ENCODE data around the gene RSL24D1. TPM values are rescaled to one million over a fixed set of nuclear protein-coding genes. Genes with fewer than 3 reads are reported as not detected.
"Not testable (repeated sequence)": the region's sequence is repeated elsewhere in the genome, so short reads cannot be mapped to it uniquely, and the experiment has no call there.

RSL24D1 gene
- total and polyA plus RNA-seq, 2 experiments from 2014 or later = 93.1 to 95.2 TPM

DNA sequence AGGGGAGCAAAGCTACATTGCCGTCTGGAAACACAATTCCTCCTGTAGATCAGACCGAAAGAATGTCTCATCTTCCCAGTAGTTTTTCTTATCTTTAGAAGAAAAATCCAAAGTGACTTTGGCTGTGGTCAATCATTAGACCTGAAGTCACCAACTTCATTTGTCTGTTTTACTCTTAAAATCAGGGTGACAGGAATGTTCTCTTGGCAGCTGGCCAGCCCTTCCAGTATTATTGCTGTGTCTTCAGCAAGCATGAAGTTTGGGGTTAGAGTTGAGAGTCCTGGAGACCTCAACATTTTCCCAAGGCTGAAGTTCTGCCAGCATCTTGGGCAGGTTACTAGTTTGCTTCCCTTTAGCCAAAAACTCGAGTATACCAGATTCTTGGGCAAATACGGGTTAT lies 32.5 kb downstream of the RSL24D1 start:
- H4K20me1 ChIP-seq (ENCODE audit: insufficient read depth) = no peaks in the 10 kb centered on the region
- no peaks in the 10 kb centered on the region for H3F3A ChIP-seq (ENCODE audit: insufficient read depth)
- no peak overlapping the region for H3K4me3 ChIP-seq
- TF ChIP-seq EZH2phosphoT487 (IDR thresholded peaks at IDR 0.05; ENCODE audit: insufficient read depth, low read depth) (no peak), EZH2 (IDR thresholded peaks at IDR 0.05; ENCODE audit: insufficient read depth, poor library complexity, severe bottlenecking) (no peak)
- H2AFZ ChIP-seq = no peak overlapping the region
- no peak overlapping the region for H3K4me2 ChIP-seq (ENCODE audit: unreplicated experiment)
- 73 to 76% methylated on average over 4 of the region's 4 CpGs for WGBS, 2 experiments (ENCODE audit: low coverage in 1 of 2, low lambda C conversion rate in 2 of 2, missing lambda C conversion rate in 2 of 2)
- H3K79me2 ChIP-seq (ENCODE audit: insufficient read depth) = no peaks in the 10 kb centered on the region
- H3K36me3 ChIP-seq (ENCODE audit: low read depth) = no peaks in the 10 kb centered on the region
- H3K27me3 ChIP-seq (replicated peaks; ENCODE audit: insufficient read depth) = no peaks in the 10 kb centered on the region
- no peaks in the 10 kb centered on the region for H3K9me2 ChIP-seq (ENCODE audit: insufficient read depth)
- no peaks in the 10 kb centered on the region for H3K9me3 ChIP-seq (ENCODE audit: low read depth)
- H3K4me1 ChIP-seq (ENCODE audit: insufficient read depth) = no peaks in the 10 kb centered on the region
- H3K27ac ChIP-seq = no peak overlapping the region
- in situ Hi-C loops (cut with MboI) = no loop called here
- DNase-seq = no peak
- no peak overlapping the region for H3K9ac ChIP-seq

DNA sequence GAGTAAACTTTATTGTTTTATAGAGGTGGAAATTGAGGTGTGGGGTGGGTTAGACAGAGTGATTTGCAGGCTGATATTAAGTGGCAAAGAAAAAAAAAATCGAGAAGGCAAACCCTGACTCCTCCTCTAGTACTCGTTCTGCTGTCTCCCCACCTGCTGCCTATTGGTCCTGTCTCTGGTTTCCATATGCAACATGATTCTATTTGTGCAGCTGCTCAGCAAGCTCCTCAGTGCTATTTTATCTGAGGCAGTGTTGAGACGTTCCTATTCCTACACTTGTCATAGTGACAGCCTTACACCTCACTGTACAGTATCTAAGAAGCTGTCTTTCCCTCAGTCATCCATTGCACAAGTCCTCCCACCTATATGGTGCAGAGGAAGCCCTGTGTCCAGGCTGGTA lies 45.1 kb downstream of the RSL24D1 start:
- no peak for TF ChIP-seq EZH2phosphoT487 (IDR thresholded peaks at IDR 0.05; ENCODE audit: insufficient read depth, low read depth)
- TF ChIP-seq EZH2 (IDR thresholded peaks at IDR 0.05; ENCODE audit: insufficient read depth, poor library complexity, severe bottlenecking) = no peak
- H2AFZ ChIP-seq = no peak overlapping the region
- H3K4me3 ChIP-seq = no peak overlapping the region
- H3K79me2 ChIP-seq (ENCODE audit: insufficient read depth) = no peaks in the 10 kb centered on the region
- no peaks in the 10 kb centered on the region for H3K9me3 ChIP-seq (ENCODE audit: low read depth)
- DNase-seq = no peak
- no peaks in the 10 kb centered on the region for H3K4me1 ChIP-seq (ENCODE audit: insufficient read depth)
- H3K27me3 ChIP-seq (replicated peaks; ENCODE audit: insufficient read depth) = no peaks in the 10 kb centered on the region
- no peak overlapping the region for H3K9ac ChIP-seq
- H3F3A ChIP-seq (ENCODE audit: insufficient read depth) = no peaks in the 10 kb centered on the region
- no peaks in the 10 kb centered on the region for H3K36me3 ChIP-seq (ENCODE audit: low read depth)
- in situ Hi-C loops (cut with MboI) = no loop called here
- no peaks in the 10 kb centered on the region for H4K20me1 ChIP-seq (ENCODE audit: insufficient read depth)
- H3K9me2 ChIP-seq (ENCODE audit: insufficient read depth) = no peaks in the 10 kb centered on the region
- no peak overlapping the region for H3K4me2 ChIP-seq (ENCODE audit: unreplicated experiment)
- H3K27ac ChIP-seq = no peak overlapping the region
- 2 to 6% methylated on average over 3 of the region's 3 CpGs for WGBS, 2 experiments (ENCODE audit: low coverage in 1 of 2, low lambda C conversion rate in 2 of 2, missing lambda C conversion rate in 2 of 2)

DNA sequence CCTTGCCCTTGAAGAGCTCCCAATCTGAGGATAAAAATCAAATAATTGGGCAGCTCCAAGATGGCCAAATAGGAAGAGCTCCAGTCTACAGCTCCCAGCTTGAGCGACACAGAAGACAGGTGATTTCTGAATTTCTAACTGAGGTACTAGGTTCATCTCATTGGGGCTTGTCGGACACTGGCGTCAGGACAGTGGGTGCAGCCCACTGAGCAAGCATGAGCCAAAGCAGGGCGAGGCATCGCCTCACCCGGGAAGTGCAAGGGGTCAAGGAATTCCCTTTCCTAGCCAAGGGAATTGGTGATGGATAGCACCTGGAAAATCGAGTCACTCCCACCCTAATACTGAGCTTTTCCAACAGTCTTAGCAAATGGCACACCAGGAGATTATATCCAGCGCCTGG lies 53.6 kb downstream of the RSL24D1 start:
- H3F3A ChIP-seq (ENCODE audit: insufficient read depth); H3K79me2 ChIP-seq (ENCODE audit: insufficient read depth); H3K9ac ChIP-seq; H3K9me3 ChIP-seq (ENCODE audit: low read depth); H2AFZ ChIP-seq; H3K27ac ChIP-seq; H3K9me2 ChIP-seq (ENCODE audit: insufficient read depth); in situ Hi-C loops (cut with MboI); H3K4me1 ChIP-seq (ENCODE audit: insufficient read depth); H3K36me3 ChIP-seq (ENCODE audit: low read depth); DNase-seq; H3K4me3 ChIP-seq; H4K20me1 ChIP-seq (ENCODE audit: insufficient read depth); H3K27me3 ChIP-seq (replicated peaks; ENCODE audit: insufficient read depth); H3K4me2 ChIP-seq (ENCODE audit: unreplicated experiment): not testable (repeated sequence)
- 36 to 50% methylated on average over 8 of the region's 8 CpGs for whole genome bisulfite sequencing, 2 experiments (ENCODE audit: low coverage in 1 of 2, low lambda C conversion rate in 2 of 2, missing lambda C conversion rate in 2 of 2)

DNA sequence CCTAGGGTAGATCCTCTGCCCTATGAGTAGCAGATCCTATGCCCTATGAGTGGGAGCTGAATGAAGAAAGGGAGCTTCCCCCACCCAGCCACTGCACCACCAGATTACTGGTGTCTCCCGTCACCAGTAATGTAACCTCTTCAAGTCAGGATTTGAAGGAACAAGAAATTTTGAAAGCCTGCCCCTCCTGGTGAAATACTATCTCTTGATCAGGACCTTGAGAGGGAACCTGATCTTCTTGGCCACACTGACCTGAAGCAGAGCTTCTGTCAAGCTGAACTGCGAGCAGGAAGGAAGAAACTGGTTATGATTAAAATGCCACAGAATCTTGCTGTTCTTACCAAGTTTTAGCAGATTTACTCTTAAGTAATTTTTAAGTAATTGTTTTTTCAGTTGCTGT lies 62.8 kb downstream of the RSL24D1 start:
- H3K9ac ChIP-seq = no peak overlapping the region
- no peaks in the 10 kb centered on the region for H4K20me1 ChIP-seq (ENCODE audit: insufficient read depth)
- DNase-seq = no peak
- no peak overlapping the region for H3K4me3 ChIP-seq
- in situ Hi-C loops (cut with MboI) = no loop called here
- H3K36me3 ChIP-seq (ENCODE audit: low read depth) = no peaks in the 10 kb centered on the region
- 34 to 42% methylated on average over 2 of the region's 2 CpGs for WGBS, 2 experiments (ENCODE audit: low coverage in 1 of 2, low lambda C conversion rate in 2 of 2, missing lambda C conversion rate in 2 of 2)
- H3K4me2 ChIP-seq (ENCODE audit: unreplicated experiment) = no peak overlapping the region
- TF ChIP-seq EZH2 (IDR thresholded peaks at IDR 0.05; ENCODE audit: insufficient read depth, poor library complexity, severe bottlenecking) (no peak), EZH2phosphoT487 (IDR thresholded peaks at IDR 0.05; ENCODE audit: insufficient read depth, low read depth) (no peak)
- no peaks in the 10 kb centered on the region for H3F3A ChIP-seq (ENCODE audit: insufficient read depth)
- no peaks in the 10 kb centered on the region for H3K79me2 ChIP-seq (ENCODE audit: insufficient read depth)
- no peaks in the 10 kb centered on the region for H3K27me3 ChIP-seq (replicated peaks; ENCODE audit: insufficient read depth)
- no peaks in the 10 kb centered on the region for H3K9me3 ChIP-seq (ENCODE audit: low read depth)
- no peak overlapping the region for H3K27ac ChIP-seq
- H3K4me1 ChIP-seq (ENCODE audit: insufficient read depth) = no peaks in the 10 kb centered on the region
- no peaks in the 10 kb centered on the region for H3K9me2 ChIP-seq (ENCODE audit: insufficient read depth)
- H2AFZ ChIP-seq = no peak overlapping the region

DNA sequence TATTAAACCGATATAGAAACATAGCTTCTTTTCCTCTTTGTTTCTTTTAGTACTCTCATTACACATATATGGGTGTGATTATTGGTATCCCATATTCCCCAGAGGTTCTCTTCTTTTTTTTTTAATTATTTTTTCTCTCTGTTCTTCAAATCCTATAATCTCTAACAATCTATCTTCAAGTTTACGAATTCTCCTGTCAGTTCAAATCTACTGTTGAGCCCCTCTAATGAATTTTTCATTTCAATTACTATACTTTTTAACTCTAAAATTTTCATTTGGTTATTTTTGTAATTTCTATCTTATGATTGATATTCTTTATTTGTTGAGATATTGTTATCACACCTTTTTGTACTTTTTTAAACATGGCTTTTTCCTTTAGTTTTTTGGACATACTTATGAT lies 64.1 kb downstream of the RSL24D1 start:
- Histone ChIP-seq H3K4me3 (no peak overlapping the region), H2AFZ (no peak overlapping the region), H3K4me2 (ENCODE audit: unreplicated experiment) (no peak overlapping the region), H3K4me1 (ENCODE audit: insufficient read depth) (no peaks in the 10 kb centered on the region), H3K79me2 (ENCODE audit: insufficient read depth) (no peaks in the 10 kb centered on the region), H3K9ac (no peak overlapping the region), H3K36me3 (ENCODE audit: low read depth) (no peaks in the 10 kb centered on the region), H3K27me3 (replicated peaks; ENCODE audit: insufficient read depth) (no peaks in the 10 kb centered on the region), H3K27ac (no peak overlapping the region), H3K9me3 (ENCODE audit: low read depth) (no peaks in the 10 kb centered on the region), H3F3A (ENCODE audit: insufficient read depth) (no peaks in the 10 kb centered on the region), H3K9me2 (ENCODE audit: insufficient read depth) (no peaks in the 10 kb centered on the region), H4K20me1 (ENCODE audit: insufficient read depth) (no peaks in the 10 kb centered on the region)
- in situ Hi-C loops (cut with MboI) = no loop called here
- no peak for DNase-seq
- no peak for TF ChIP-seq EZH2phosphoT487 (IDR thresholded peaks at IDR 0.05; ENCODE audit: insufficient read depth, low read depth)
- TF ChIP-seq EZH2 (IDR thresholded peaks at IDR 0.05; ENCODE audit: insufficient read depth, poor library complexity, severe bottlenecking) = no peak
- 31 to 50% methylated on average over 2 of the region's 2 CpGs for WGBS, 2 experiments (ENCODE audit: low coverage in 1 of 2, low lambda C conversion rate in 2 of 2, missing lambda C conversion rate in 2 of 2)

Other genes starting within 250 kb of the RSL24D1 start
- 5.4 and 9.5 TPM in 2 replicates for gene RAB27A, start 92.9 kb upstream of the RSL24D1 start, total RNA-seq (2014; rRNA removed; shearing (Covaris generic))
- gene RAB27A, start 92.9 kb upstream of the RSL24D1 start, polyA plus RNA-seq (2016; fragmentation: Nextera tagmentation; extraction: Ambion mirVana) = 9.0 and 9.1 TPM in 2 replicates
- 13.4 and 30.2 TPM in 2 replicates for gene PIGBOS1, start 122.2 kb upstream of the RSL24D1 start, total RNA-seq (2014; rRNA removed; shearing (Covaris generic))
- gene PIGBOS1, start 122.2 kb upstream of the RSL24D1 start, polyA plus RNA-seq (2016; fragmentation: Nextera tagmentation; extraction: Ambion mirVana) = 14.5 and 16.8 TPM in 2 replicates
- gene PIGB, start 122.3 kb upstream of the RSL24D1 start, total RNA-seq (2014; rRNA removed; shearing (Covaris generic)) = 10.4 and 10.6 TPM in 2 replicates
- gene PIGB, start 122.3 kb upstream of the RSL24D1 start, polyA plus RNA-seq (2016; fragmentation: Nextera tagmentation; extraction: Ambion mirVana) = 17.2 and 18.3 TPM in 2 replicates
- 147 and 169 TPM in 2 replicates for gene CCPG1, start 211.4 kb upstream of the RSL24D1 start, total RNA-seq (2014; rRNA removed; shearing (Covaris generic))
- 202 and 203 TPM in 2 replicates for gene CCPG1, start 211.4 kb upstream of the RSL24D1 start, polyA plus RNA-seq (2016; fragmentation: Nextera tagmentation; extraction: Ambion mirVana)
- gene PIERCE2, start 211.6 kb upstream of the RSL24D1 start, total RNA-seq (2014; rRNA removed; shearing (Covaris generic)) = 0.54 and 1.4 TPM in 2 replicates
- gene PIERCE2, start 211.6 kb upstream of the RSL24D1 start, polyA plus RNA-seq (2016; fragmentation: Nextera tagmentation; extraction: Ambion mirVana) = 6.6 and 7.3 TPM in 2 replicates